ENCODE data around the gene COQ8B. TPM values are rescaled to one million over a fixed set of nuclear protein-coding genes. Genes with fewer than 3 reads are reported as not detected.

The COQ8B gene
- total RNA-seq, 4 donors from 2014 or later, result 39.2 to 73.0 (median 54.7) TPM

DNA sequence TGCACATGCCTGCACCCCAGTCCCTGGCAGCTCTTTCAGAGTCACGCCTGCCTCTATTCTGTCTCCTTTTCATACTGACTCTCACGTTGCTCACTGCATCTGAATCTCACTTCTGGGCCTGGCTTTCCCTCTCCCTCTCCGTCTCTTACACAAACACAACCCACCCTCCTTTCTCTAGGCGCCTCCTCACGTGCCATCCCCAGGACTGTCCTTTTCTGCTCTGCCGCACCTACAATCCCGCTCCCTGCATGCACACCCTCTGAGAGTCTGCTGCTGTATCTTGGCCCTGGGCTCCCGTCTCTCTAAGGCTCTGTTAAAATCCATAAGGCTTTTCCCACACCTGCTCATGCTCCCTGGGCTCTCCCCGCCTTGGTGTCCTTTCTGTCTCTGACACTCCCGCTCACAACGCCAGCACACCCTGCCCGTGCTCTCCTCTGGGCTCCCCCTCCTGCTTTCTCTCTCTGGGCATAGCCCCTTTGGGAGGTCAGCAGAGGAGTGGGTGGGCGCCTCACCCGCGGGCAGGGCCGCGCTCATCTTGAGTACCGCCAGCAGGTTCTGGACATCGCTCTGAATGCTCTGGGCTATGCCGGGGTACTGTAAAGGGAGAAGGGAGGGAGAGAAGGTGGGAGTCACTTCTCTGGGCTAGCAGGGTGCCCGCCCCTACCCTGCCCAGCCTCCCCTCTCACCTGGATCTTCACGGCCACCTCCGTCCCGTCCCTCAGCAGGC lies 13.5 kb downstream of the COQ8B start:
- 92 to 94% methylated on average over 21 to 24 of the region's 24 CpGs for WGBS, 2 donors
- TF ChIP-seq CTCF (IDR thresholded peaks at IDR 0.05) (no peak), POLR2A (IDR thresholded peaks at IDR 0.05) (no peak)
- intact Hi-C loops (cut with DNase I), result no loop called here
- Histone ChIP-seq H3K4me3 (replicated peaks in 1 of 3) (no peak overlapping the region), H3K36me3 (peaks cover 31 to 41% of the 10 kb centered on the region in 2 donors), H3K4me1 (no peaks in the 10 kb centered on the region), H3K9me3 (no peaks in the 10 kb centered on the region), H3K27me3 (no peaks in the 10 kb centered on the region), H3K27ac (no peak overlapping the region)
- no peak for DNase-seq

- WGBS, 2 donors, result 81 to 86% methylated on average over 17 to 18 of the region's 18 CpGs
- Histone ChIP-seq H3K4me3 (replicated peaks in 1 of 3) (no peak overlapping the region), H3K27me3 (no peaks in the 10 kb centered on the region), H3K4me1 (no peaks in the 10 kb centered on the region), H3K27ac (no peak overlapping the region), H3K36me3 (peaks cover 31 to 35% of the 10 kb centered on the region in 2 donors), H3K9me3 (no peaks in the 10 kb centered on the region)
- no peak for DNase-seq
- intact Hi-C loops (cut with DNase I), result no loop called here
- TF ChIP-seq POLR2A (IDR thresholded peaks at IDR 0.05), result no peak
- TF ChIP-seq CTCF (IDR thresholded peaks at IDR 0.05), result no peak
Observed at GRCh38 chr19:40702337-40703012, 14.2 kb downstream of the COQ8B start.

GRCh38 chr19:40701758-40702157 lies 14.9 kb downstream of the COQ8B start:
- peaks cover 31 to 35% of the 10 kb centered on the region in 2 donors for H3K36me3 ChIP-seq
- H3K4me1 ChIP-seq, result no peaks in the 10 kb centered on the region
- no peak overlapping the region for H3K27ac ChIP-seq
- no peak overlapping the region for H3K4me3 ChIP-seq (replicated peaks in 1 of 3)
- intact Hi-C loops (cut with DNase I), result no loop called here
- no peak for TF ChIP-seq POLR2A (IDR thresholded peaks at IDR 0.05)
- no peak for TF ChIP-seq CTCF (IDR thresholded peaks at IDR 0.05)
- H3K9me3 ChIP-seq, result no peaks in the 10 kb centered on the region
- no peaks in the 10 kb centered on the region for H3K27me3 ChIP-seq
- WGBS, 2 donors, result 95 to 98% methylated on average over 6 of the region's 6 CpGs
- DNase-seq, result no peak

DNA sequence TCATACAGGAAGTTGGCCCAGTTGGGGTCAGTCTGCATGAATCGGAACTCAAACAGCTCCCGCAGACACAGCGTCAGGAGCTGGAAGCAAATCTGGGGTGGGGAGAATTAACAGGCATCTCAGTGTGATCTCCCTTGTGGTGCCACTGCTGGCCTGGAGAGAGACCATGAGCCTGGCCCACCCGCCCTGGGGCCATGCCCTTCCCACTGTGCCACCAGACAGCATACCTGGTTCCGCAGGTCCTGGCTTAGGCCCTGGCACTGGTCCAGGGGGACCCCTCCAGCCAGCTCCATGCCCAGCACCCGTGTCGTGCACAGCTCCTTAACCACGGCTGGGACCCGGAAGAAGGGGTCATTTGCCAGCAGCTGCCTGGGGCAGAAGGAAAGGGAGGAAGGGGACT lies 16.6 kb downstream of the COQ8B start:
- H3K27me3 ChIP-seq, result no peaks in the 10 kb centered on the region
- 89 to 100% methylated on average over 4 to 9 of the region's 9 CpGs for WGBS, 2 donors

More for the DNA sequence above, 16.6 kb downstream of the COQ8B start:
- intact Hi-C loops (cut with DNase I), result no loop called here
- TF ChIP-seq CTCF (IDR thresholded peaks at IDR 0.05) (no peak), POLR2A (IDR thresholded peaks at IDR 0.05) (no peak)
- no peak for DNase-seq
- no peak overlapping the region for H3K27ac ChIP-seq
- no peaks in the 10 kb centered on the region for H3K4me1 ChIP-seq
- no peak overlapping the region for H3K4me3 ChIP-seq (replicated peaks in 1 of 3)
- peaks cover 25 to 26% of the 10 kb centered on the region in 2 donors for H3K36me3 ChIP-seq
- H3K9me3 ChIP-seq, result no peaks in the 10 kb centered on the region

Measured in thyroid gland (tissue), 4 donors.